ENCODE measurements around the gene FEZF1. TPM values are rescaled to one million over a fixed set of nuclear protein-coding genes. Genes with fewer than 3 reads are reported as not detected.

Gene FEZF1
- total and polyA plus RNA-seq, 3 donors from 2014 or later, result 3.1 to 9.8 (median 5.6) TPM

GRCh38 chr7:122305475-122306319 lies 1.1 kb upstream of the FEZF1 start:
- Histone ChIP-seq H3K9me3 (no peaks in the 10 kb centered on the region), H3K4me3 (peak overlapping the region; percentile 4 to 43), H3K27me3 (peaks cover 9% of the 10 kb centered on the region), H3K27ac (no peak overlapping the region), H3K4me1 (peaks cover 12% of the 10 kb centered on the region), H3K36me3 (ENCODE audit: low read depth, missing control alignments) (no peaks in the 10 kb centered on the region)
- 3 to 10% methylated on average over 20 to 40 of the region's 65 CpGs for WGBS, 2 donors
- TF ChIP-seq CTCF (IDR thresholded peaks at IDR 0.05), result no peak
- TF ChIP-seq POLR2A (IDR thresholded peaks at IDR 0.05), result no peak
- DNase-seq, result peak; percentile 42
- intact Hi-C loops (cut with DNase I; ENCODE audit: low total_unique reads), result no loop called here

- TF ChIP-seq CTCF (IDR thresholded peaks at IDR 0.05) (no peak), POLR2A (IDR thresholded peaks at IDR 0.05) (no peak)
- peaks cover 11% of the 10 kb centered on the region for H3K27me3 ChIP-seq
- H3K4me3 ChIP-seq, result peak overlapping the region; percentile 4 to 43
- H3K4me1 ChIP-seq, result peaks cover 12% of the 10 kb centered on the region
- no peaks in the 10 kb centered on the region for H3K36me3 ChIP-seq (ENCODE audit: low read depth, missing control alignments)
- no peaks in the 10 kb centered on the region for H3K9me3 ChIP-seq
- intact Hi-C loops (cut with DNase I; ENCODE audit: low total_unique reads), result no loop called here
- no peak overlapping the region for H3K27ac ChIP-seq
- no peak for DNase-seq
- WGBS, 2 donors, result 1 to 2% methylated on average over 8 to 24 of the region's 24 CpGs
These were observed 459 bp upstream of the FEZF1 start for GRCh38 chr7:122304996-122305421.

GRCh38 chr7:122303531-122304318 lies 825 bp downstream of the FEZF1 start:
- H3K4me3 ChIP-seq, result peak overlapping the region in 1 of 2 donors; percentile 4
- intact Hi-C loops (cut with DNase I; ENCODE audit: low total_unique reads), result no loop called here
- no peak for TF ChIP-seq CTCF (IDR thresholded peaks at IDR 0.05)
- no peak overlapping the region for H3K27ac ChIP-seq
- peaks cover 12% of the 10 kb centered on the region for H3K4me1 ChIP-seq
- no peaks in the 10 kb centered on the region for H3K36me3 ChIP-seq (ENCODE audit: low read depth, missing control alignments)
- no peak for DNase-seq
- H3K27me3 ChIP-seq, result peaks cover 11% of the 10 kb centered on the region
- no peaks in the 10 kb centered on the region for H3K9me3 ChIP-seq
- WGBS, 2 donors, result 12 to 13% methylated on average over 24 to 26 of the region's 48 CpGs

GRCh38 chr7:122302761-122303530 lies 1.6 kb downstream of the FEZF1 start:
- WGBS, 2 donors, result 15 to 21% methylated on average over 16 of the region's 16 CpGs
- no peak for DNase-seq
- Histone ChIP-seq H3K4me1 (peaks cover 12% of the 10 kb centered on the region), H3K9me3 (no peaks in the 10 kb centered on the region), H3K27me3 (peaks cover 11% of the 10 kb centered on the region), H3K36me3 (ENCODE audit: low read depth, missing control alignments) (no peaks in the 10 kb centered on the region), H3K27ac (no peak overlapping the region), H3K4me3 (no peak overlapping the region)
- no peak for TF ChIP-seq POLR2A (IDR thresholded peaks at IDR 0.05)
- TF ChIP-seq CTCF (IDR thresholded peaks at IDR 0.05), result no peak
- intact Hi-C loops (cut with DNase I; ENCODE audit: low total_unique reads), result no loop called here

Measured in testis (tissue), 3 donors.